Spleen (tissue), 7 donors: ENCODE results near the gene AJAP1.
"Not testable (repeated sequence)": the region's sequence is repeated elsewhere in the genome, so short reads cannot be mapped to it uniquely, and the experiment has no call there.

ENCODE experiments used
- CTCF ChIP-seq, 11 experiments: fragments of 200-600 bp in 7 of 11; fragments of 450-650 bp in 4 of 11; sonication (generic) in 4 of 11; IDR thresholded peaks in 8 of 11; conservative IDR thresholded peaks in 3 of 11; 1 replicate in 7 of 11; 2 replicates in 4 of 11; pipeline versions ENCODE4 v1.4.0 to v1.8.0; 2016 to 2021; ENCODE audit warnings: antibody characterized with exemption in 11 of 11, inconsistent platforms in 4 of 11, mild to moderate bottlenecking in 1 of 11
- POLR2A ChIP-seq, 3 donors: fragments of 450-650 bp; IDR thresholded peaks; one replicate each; pipeline ENCODE4 v1.5.1; 2017; ENCODE audit warnings: antibody characterized with exemption in 3 of 3, mild to moderate bottlenecking in 1 of 3
- POLR2AphosphoS5 ChIP-seq, 3 donors: sonication (generic); formaldehyde crosslinking; IDR thresholded peaks; one replicate each; pipeline ENCODE4 v1.5.1; 2017; ENCODE audit warnings: antibody characterized with exemption in 3 of 3
- donor health status: DM: no; HTN: no; CAD: no; lungs with moderate emphysema.
- donor health status: DM: no; HTN: no; CAD: no.
- donor health status: DM: no; HTN: no; CAD: no.

DNA sequence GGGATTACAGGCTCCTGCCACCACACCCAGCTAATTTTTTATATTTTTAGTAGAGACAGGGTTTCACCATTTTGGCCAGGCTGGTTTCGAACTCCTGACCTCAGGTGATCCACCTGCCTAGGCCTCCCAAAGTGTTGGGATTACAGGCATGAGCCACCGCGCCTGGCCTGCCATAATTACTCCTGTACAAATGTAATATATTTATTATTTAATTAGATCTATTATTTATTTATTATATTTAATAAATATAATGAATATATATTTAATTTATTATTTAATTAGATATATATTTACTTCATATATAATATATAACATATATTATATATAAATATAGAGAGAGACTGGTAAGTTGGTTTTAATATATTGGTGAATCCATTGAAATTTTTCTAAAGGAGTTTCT is 35.6 kb upstream of the AJAP1 start:
- TF ChIP-seq CTCF (IDR thresholded peaks at IDR 0.05 in 8 of 11, conservative IDR thresholded peaks at IDR 0.05 in 3 of 11); POLR2A (IDR thresholded peaks at IDR 0.05); POLR2AphosphoS5 (IDR thresholded peaks at IDR 0.05): not testable (repeated sequence)
